NCI-H2227 treated with DMSO at 0.1 percent for 48 hours (cell line): ENCODE measurements around the gene ZNF213.
"Not testable (repeated sequence)": the region's sequence is repeated elsewhere in the genome, so short reads cannot be mapped to it uniquely, and the experiment has no call there.

Source experiments
- DNase-seq: peaks from one replicate; lab custom pipeline; 2025; lab: John Stamatoyannopoulos, UW

Gene ZNF213

DNA sequence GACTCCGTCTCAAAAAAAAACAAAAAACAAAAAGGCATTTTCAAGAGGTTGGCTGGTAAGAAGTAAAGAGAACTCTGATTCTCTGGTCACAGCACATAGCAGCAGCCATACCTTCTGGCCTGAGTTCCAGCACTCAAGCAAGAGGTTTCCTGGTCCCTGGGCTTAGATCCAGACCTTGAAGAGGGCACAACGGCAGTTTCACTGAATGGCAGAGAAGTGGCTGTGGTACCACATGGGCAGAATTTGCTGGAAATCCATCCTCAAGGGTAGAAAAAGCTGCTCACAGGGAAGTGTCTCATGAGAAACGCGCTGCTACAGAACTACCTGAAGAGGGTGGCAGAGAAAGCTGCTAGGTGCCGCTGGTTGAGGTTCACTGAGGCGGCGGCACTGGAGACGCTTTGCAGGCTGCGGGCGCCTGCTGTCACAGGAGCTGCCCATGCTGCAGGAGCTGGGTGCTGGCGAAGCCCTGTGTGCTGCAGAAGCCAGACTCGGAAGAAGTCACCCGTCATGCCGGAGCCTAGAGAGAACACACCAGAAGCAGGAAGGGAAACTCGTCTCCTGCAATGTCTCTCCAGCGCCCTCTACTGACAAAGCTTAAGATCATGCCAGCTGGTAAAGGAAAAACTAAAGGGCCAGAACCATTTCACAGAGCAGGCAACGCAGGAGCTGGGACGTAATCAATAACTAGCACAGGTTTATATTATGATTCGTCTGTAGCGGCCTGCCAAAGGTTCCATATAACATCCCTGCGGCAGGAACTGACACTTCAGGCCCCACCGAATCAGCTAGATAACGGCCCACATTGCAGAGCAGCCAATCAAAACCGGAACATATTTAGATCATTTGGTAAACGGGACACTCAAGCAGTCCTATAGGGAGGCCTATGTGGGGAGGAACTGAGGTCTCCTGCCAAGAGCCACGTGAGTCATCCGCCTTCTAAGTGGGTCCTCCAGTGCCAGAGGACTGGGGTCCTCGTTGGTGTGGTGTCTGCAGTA lies 5.4 kb upstream of the ZNF213 start:
- DNase-seq, result peak; percentile 83

DNA sequence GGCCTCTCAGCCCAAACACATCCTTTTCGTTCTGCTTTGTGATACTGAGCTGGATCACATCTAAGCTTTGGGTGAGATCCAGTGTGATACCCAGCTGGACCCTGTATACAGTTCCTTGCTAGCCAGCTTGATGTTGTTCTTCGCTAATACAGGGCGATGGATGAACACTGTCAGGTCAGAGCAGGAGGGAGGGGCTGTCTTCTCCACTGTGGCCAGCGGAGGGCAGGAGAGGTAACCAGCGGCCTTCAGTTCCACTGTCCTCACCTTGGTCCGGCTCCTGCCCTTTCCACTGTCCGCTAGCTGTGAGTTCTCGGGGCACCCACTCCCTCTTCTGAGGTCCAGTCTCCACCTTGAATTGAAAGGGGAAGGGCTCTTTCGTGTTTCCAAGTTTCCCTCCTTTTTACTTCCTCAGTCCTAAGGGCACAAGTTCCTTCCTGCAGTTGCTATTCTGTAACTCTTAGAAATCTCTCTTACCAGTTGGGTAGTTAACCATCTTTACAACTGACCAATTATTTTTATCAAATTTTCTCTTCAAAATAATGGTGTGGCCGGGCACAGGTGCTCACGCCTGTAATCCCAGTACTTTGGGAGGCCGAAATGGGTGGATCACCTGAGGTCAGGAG lies 3.0 kb upstream of the ZNF213 start:
- no peak for DNase-seq

DNA sequence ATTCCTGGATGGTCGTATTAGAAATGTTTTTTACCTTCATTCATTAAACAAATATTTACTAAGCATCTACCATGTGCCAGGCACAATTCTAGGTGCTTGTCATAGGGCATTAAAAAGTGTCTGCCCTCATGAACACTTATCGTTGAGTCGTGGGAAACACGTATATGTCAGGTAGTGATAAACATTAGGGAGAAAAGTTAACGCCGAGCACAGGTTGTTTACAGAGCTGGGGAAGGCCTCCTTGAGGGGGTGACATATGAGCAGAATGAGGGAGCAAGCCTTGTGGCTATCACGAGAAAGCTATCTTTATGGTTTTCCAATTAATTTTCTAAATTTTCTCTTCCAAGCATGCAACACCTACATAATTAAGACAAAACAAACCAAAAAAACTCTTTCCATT lies 985 bp upstream of the ZNF213 start:
- no peak for DNase-seq

DNA sequence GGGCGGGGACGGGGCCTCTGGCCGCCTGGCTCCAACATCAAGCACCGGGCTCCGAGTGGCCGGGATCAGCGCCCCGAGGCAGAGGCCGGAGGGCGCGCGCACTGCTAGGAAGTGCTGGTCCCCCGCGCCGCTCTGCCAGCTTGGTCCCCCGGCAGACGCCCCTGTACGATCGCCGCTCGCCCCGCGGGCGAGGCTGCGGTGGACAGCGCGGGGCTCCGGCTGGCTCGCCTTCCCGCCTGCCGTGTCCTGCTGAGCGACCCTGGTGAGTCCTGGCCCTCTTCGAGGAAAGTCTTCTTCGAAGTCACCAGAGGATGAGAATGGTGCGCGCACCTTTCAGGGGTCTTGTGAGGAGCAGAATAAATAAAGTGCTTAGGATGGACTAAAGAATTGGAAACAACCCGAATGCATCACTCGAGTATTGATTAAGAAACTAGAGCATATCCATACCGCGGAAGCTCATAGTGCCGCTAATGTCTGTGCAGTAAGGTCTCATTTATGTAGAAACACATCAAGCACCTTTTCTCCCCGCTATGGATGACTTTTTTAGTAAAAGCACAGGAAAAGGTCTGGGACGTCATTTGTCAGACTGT lies 392 bp downstream of the ZNF213 start:
- no peak for DNase-seq

DNA sequence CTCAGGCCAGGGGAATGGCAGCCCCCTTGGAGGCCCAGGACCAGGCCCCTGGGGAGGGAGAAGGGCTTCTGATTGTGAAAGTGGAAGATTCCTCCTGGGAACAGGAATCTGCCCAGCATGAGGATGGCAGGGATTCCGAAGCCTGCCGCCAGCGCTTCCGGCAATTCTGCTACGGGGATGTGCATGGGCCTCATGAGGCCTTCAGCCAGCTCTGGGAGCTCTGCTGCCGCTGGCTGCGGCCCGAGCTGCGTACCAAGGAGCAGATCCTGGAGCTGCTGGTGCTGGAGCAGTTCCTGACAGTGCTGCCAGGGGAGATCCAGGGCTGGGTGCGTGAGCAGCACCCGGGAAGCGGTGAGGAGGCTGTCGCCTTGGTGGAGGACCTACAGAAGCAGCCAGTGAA lies 2.4 kb downstream of the ZNF213 start:
- DNase-seq, result no peak

DNA sequence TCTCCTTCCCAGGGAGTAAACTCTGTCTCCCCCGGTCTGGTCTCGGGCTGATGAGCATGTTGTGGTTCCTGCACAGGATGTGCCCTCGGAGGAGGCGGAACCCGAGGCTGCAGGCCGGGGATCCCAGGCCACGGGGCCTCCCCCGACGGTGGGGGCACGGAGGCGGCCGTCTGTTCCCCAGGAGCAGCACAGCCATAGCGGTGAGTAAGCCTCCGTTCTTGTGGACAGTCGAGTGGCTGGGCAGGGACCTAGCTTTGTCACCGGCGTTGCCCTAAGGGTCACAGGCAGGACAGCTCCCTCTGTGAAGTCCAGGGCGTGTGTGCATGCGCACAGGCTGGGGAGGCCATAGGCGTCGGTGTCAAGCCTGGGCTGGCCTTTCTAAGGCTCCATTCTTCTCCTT lies 3.5 kb downstream of the ZNF213 start:
- DNase-seq, result no peak

DNA sequence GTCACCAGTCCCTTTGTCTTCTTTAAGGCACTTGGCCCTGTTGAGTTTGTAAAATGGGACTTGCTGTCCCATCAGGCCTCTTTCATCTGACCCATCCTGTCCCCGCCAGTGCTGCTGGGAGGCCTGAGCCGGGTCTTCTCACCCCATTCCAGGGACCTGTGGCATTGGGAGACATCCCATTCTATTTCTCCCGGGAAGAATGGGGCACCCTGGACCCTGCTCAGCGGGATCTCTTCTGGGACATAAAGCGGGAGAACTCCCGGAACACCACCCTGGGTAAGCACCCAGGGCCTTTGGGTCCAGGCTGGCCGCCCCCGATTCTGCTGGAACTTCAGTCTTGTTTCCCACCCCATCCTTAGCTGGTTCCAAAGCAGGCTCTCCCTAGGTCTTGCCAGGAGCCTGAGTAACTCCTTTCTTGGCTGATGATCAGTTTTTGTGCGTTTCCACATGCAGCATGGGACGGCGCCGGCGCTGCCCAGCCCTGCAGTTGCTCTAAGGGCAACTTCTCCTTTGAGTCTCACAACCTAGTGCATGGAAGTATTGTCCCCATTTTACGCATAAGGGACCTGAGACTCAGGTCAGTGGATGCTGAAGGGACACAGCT lies 4.1 kb downstream of the ZNF213 start:
- no peak for DNase-seq

DNA sequence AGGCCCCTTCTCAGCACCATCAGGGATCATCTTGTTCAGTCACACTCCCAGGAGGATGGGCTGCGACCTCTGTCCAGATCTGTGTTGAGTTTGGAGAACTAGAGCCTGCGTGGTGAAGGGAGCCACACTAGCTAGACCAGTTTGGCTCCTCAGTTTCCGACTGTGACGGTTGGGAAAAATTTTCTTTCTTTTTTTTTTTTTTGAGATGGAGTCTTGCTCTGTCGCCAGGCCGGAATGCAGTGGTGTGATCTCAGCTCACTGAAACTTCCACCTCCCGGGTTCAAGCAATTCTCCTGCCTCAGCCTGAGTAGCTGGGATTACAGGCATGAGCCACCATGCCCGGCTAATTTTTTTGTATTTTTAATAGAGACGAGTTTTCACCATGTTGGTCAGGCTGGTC lies 4.7 kb downstream of the ZNF213 start:
- not testable (repeated sequence) for DNase-seq

DNA sequence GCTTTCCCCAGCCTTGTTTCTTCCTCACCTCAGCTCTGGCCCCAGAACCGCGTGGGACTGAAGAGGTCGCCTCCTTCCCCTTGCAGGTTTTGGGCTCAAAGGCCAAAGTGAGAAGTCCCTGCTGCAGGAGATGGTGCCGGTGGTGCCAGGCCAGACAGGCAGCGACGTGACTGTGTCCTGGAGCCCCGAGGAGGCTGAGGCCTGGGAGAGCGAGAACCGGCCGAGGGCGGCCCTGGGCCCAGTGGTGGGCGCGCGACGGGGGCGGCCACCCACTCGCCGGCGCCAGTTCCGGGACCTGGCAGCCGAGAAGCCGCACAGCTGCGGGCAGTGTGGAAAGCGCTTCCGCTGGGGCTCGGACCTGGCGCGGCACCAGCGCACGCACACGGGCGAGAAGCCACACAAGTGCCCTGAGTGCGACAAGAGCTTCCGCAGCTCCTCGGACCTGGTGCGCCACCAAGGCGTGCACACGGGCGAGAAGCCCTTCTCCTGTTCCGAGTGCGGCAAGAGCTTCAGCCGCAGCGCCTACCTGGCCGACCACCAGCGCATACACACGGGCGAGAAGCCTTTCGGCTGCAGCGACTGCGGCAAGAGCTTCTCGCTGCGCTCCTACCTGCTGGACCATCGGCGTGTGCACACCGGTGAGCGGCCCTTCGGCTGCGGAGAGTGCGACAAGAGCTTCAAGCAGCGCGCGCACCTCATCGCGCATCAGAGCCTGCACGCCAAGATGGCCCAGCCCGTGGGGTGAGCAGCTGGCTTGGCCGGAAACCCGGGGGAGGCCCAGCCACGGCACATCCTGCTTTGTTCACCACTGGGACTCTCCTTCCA lies 6.0 kb downstream of the ZNF213 start:
- no peak for DNase-seq

DNA sequence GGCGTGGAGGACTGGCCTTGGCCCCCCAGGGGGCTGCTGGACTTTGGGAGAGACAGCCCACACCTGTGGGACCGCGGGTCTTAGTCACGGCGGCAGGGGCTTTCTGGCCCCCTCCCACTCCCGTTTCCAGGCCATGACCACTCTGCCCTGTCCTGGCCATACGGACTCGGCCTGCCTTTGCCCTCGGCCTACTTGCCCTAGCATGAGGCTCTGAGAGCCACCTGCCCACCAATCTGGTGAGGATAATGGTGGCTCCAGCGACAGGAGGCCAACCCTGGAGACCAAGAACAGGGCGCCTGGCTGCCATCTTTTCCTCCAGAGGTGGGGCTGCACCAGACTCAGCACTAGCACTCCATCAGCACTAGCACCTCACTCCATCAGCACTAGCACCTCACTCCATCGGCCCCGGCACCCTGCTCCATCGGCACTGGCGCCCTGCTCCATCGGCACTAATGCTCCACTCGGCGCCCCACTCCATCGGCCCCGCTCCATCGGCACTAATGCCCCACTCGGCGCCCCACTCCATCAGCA lies 7.0 kb downstream of the ZNF213 start:
- no peak for DNase-seq

DNA sequence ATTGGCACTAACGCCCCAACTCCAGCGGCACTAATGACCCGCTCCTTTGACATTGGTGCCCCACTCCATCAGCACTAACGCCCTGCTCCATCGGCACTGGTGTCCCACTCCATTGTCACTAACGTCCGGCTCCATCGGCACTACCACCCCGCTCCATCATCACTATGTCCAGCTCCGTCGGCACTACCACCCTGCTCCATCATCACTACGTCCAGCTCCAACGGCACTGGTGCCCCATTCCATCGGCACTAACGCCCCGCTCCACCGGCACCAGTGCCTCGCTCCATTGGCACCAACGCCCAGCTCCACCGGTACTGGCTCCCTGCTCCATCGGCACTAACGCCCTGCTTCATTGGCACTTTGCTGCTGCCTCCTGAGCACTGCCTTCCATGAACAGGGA lies 7.5 kb downstream of the ZNF213 start:
- DNase-seq, result no peak

DNA sequence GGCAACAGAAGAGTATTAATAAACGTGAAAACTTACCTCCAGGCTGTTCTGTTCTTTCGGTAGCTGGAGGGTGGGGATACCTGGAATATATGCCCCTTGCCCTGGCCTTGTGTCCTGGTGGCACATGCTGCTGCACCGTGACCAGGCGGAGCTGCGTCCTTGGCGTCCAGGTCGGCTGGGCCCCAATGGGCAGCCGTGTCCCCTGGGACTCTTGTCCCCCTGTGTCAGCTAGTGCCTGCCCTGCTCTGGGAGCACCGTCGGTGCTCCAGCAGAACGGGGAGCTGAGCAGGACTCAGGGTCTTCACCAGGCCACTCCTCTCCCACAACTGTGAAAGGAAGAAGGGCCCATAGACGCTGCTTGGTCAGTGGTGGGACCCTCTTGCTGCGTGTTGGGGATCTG lies 7.9 kb downstream of the ZNF213 start:
- DNase-seq, result no peak

DNA sequence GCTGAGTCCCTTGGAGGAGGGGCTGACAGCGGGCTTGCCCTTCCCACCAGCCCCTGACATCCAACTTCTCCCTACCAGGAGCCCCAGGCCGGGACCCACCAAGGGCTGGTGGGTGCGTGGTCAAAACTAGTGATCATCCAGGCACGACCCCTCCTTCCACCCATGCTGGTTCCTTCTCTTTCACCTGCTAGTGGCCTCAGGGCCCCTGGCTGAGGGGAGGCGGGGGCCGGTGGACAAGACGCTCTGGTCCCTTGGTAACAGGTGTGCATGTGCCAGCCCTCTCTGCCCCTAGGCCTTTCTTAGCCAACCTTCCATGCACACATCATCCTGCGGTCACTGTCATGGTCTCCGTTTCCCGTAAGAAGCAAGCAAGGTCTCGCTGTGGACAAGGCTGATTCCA lies 8.4 kb downstream of the ZNF213 start:
- no peak for DNase-seq

DNA sequence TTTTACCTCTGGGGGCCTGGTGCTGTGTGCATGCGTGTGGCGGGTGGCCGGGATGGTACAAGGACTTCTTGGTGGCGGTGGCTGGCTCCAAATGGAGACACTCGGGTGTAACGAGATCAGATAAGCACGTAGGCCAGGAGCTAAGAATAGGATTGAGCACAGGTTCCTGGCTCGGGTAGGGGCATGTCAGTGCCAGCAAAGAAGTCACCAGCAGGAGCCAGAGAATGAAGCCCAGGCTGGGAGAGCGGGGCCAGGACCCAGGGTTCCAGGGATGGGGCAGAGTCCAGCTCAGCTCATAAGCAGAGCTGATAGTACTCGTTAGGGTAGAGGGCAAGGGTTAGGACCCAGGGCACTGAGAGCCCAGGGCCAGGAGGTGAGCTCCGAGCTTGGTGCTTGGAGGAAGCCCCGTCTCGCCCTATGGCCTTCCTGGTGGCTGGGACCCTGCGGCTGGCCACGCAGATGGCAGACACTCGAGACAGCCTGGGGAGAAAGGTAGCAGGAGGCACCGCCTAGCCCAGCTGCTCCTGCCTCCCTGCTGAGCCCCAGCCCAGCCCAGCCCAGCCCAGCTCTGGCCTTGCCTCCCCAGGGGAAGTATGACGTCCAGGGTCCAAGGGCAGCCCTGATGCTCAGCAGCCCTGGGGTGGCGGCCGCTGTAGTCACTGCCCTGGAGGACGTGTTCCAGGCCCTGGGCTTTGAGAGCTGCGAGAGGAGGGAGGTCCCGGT lies 8.9 kb downstream of the ZNF213 start:
- DNase-seq, result no peak

DNA sequence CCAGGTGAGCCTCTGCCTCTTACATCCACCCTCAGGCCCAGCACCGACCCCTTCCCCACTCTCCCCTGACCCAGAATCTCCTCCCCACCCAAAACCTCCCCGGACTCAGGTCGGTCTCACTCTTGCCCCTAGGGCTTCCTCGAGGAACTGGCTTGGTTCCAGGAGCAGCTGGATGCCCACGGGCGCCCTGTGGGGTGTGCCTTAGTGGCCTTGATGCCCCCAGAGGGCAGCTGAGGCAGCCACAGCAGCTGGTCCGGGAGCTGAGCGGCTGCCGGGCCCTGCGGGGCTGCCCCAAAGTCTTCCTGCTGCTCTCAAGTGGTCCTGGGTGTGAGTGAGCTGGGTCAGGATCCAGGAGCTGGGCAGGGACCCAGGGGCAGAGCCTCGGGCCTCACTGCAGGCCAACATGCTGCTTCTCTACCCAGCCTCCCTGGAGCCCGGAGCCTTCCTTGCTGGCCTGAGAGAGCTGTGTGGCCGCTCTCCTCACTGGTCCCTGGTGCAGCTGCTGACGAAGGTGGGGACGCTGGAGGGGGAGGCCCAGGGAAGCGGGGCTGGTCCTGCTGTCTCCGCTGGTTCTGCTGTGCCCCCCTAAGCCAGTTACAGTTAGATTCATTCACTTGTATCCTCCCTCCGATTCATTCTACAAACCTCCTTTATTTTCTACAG lies 9.6 kb downstream of the ZNF213 start:
- DNase-seq, result no peak

DNA sequence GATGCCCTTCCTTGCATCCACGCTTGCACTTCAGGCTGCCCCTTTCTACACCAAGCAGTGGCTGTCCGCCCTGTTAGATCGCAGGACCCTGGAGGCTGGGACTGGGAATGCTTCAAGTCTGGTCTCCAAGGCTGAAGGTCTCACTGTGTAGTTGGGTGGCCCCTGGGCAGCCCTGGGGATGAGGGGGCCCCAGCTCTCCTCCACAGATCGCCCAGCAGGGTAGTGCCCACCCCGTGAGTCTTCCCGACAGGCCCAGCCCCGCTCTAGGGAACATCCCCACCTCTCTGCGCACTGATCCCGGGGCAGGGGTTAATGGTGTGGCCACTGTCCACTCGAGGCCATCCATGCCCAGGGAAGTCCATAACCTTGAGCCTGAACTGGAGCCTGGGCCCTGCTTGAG lies 10.3 kb downstream of the ZNF213 start:
- DNase-seq, result no peak

DNA sequence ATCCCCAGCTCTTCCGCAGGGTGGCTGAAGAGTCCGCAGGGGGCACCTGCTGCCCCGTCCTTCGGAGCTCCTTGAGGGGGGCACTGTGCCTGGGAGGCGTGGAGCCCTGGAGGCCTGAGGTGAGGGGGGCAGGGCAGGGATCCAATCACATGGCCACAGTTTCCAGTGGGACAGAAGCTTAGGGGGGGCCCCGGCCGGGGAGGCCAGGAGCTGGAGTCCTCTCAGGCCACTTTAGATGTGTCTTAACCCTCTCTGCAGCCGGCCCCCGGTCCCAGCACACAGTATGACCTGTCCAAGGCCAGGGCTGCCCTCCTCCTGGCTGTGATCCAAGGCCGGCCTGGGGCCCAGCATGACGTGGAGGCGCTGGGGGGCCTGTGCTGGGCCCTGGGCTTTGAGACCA lies 10.8 kb downstream of the ZNF213 start:
- DNase-seq, result no peak

DNA sequence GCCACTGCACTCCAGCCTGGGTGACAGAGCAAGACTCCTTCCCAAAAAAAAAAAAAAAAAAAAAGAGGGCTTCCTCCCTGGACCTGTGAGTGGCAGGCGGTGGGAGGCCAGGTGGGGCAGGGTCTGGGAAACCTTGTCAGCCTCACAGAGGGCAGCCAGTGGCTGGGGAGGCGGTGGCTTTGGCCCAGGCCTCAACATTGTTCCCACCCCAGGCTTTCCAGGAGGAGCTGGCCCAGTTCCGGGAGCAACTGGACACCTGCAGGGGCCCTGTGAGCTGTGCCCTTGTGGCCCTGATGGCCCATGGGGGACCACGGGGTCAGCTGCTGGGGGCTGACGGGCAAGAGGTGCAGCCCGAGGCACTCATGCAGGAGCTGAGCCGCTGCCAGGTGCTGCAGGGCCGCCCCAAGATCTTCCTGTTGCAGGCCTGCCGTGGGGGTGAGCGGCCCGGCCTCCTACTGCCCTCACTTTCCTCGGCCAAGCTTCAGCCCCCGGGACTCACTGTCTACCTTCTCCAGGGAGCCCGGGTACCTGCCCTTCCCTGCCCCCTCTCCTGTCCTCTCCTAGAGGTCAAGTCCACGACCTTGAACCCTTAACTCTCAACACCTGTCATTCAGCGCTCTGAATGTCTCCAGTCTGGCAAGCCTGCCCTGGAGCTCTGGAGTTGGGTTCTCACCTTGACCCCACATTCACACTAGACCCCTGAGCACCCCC lies 12.4 kb downstream of the ZNF213 start:
- no peak for DNase-seq

DNA sequence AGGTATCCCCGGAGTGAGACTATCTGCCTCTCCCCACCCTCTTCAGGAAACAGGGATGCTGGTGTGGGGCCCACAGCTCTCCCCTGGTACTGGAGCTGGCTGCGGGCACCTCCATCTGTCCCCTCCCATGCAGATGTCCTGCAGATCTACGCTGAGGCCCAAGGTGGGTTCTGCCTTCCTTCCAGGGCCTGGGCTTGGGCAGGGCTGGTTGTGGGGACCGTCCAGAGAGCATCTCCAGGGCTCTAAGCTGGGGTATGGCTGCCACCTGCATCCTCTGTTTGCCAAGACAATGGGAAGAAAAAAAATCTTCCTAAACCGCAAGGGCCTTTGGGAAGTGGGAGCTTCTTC lies 12.9 kb downstream of the ZNF213 start:
- DNase-seq, result no peak
